GM23248 (cell line): ENCODE measurements around the gene TCHP. TPM values are rescaled to one million over a fixed set of nuclear protein-coding genes. Genes with fewer than 3 reads are reported as not detected.
A peak's percentile ranks its signal among the peaks of the same experiment; 100 is the strongest.
"Not testable (repeated sequence)": the region's sequence is repeated elsewhere in the genome, so short reads cannot be mapped to it uniquely, and the experiment has no call there.

ENCODE experiments used
- DNase-seq: peaks from one replicate; pipeline ENCODE4 v3.0.0-alpha.2; 2015
- H2AFZ ChIP-seq: fragments of 200-600 bp; sonication (generic); 2 replicates; pipeline ENCODE4 v1.6.1; 2016; ENCODE audit warnings: antibody characterized with exemption
- H3F3A ChIP-seq: fragments of 200-600 bp; sonication (generic); 2 replicates; pipeline ENCODE4 v1.6.1; 2016; ENCODE audit warnings: mild to moderate bottlenecking, antibody characterized with exemption, mixed run types; ENCODE audit not compliant: insufficient read depth
- H3K27ac ChIP-seq: fragments of 200-600 bp; sonication (generic); 2 replicates; pipeline ENCODE4 v1.5.1; 2016; ENCODE audit warnings: mild to moderate bottlenecking
- H3K27me3 ChIP-seq: fragments of 200-600 bp; sonication (generic); replicated peaks from 2 replicates; pipeline ENCODE4 v1.6.1; 2016; ENCODE audit warnings: mild to moderate bottlenecking; ENCODE audit not compliant: insufficient read depth
- H3K36me3 ChIP-seq: fragments of 200-600 bp; sonication (generic); 2 replicates; pipeline ENCODE4 v1.6.1; 2016; ENCODE audit warnings: low read depth, mild to moderate bottlenecking
- H3K4me1 ChIP-seq: fragments of 200-600 bp; sonication (generic); 2 replicates; pipeline ENCODE4 v1.6.1; 2016; ENCODE audit warnings: mild to moderate bottlenecking; ENCODE audit not compliant: insufficient read depth
- H3K4me2 ChIP-seq: fragments of 200-600 bp; sonication (generic); one replicate; pipeline ENCODE4 v1.6.1; 2016; ENCODE audit warnings: mild to moderate bottlenecking; ENCODE audit not compliant: unreplicated experiment
- H3K4me3 ChIP-seq: fragments of 200-600 bp; sonication (generic); 2 replicates; pipeline ENCODE4 v1.5.1; 2016; ENCODE audit warnings: mild to moderate bottlenecking
- H3K79me2 ChIP-seq: fragments of 200-600 bp; sonication (generic); 2 replicates; pipeline ENCODE4 v1.6.1; 2016; ENCODE audit warnings: mild to moderate bottlenecking; ENCODE audit not compliant: insufficient read depth
- H3K9ac ChIP-seq: fragments of 200-600 bp; sonication (generic); 2 replicates; pipeline ENCODE4 v1.6.1; 2016; ENCODE audit warnings: mild to moderate bottlenecking
- H3K9me2 ChIP-seq: fragments of 200-600 bp; sonication (generic); 2 replicates; pipeline ENCODE4 v1.6.1; 2016; ENCODE audit warnings: mixed run types, mild to moderate bottlenecking, moderate library complexity; ENCODE audit not compliant: insufficient read depth
- H3K9me3 ChIP-seq: fragments of 200-600 bp; sonication (generic); one replicate; pipeline ENCODE4 v1.6.1; 2017; ENCODE audit warnings: low read depth
- H4K20me1 ChIP-seq: fragments of 200-600 bp; sonication (generic); 2 replicates; pipeline ENCODE4 v1.6.0; 2016; ENCODE audit not compliant: insufficient read depth
- EZH2 ChIP-seq: fragments of 200-600 bp; sonication (generic); IDR thresholded peaks from 2 replicates; pipeline ENCODE4 v1.6.1; 2018; ENCODE audit warnings: antibody characterized with exemption, mild to moderate bottlenecking; ENCODE audit not compliant: insufficient read depth, poor library complexity, severe bottlenecking
- EZH2phosphoT487 ChIP-seq: fragments of 200-600 bp; sonication (generic); IDR thresholded peaks from 2 replicates; pipeline ENCODE4 v1.6.1; 2018; ENCODE audit warnings: antibody characterized with exemption, moderate library complexity, mild to moderate bottlenecking, low read depth; ENCODE audit not compliant: insufficient read depth
- WGBS, 2 experiments: methylation state at CpG; one replicate each; pipeline ENCODE4 v1.1.6; 2015 to 2017; ENCODE audit warnings: low lambda C conversion rate in 2 of 2, low coverage in 1 of 2; ENCODE audit errors: missing lambda C conversion rate in 2 of 2; 5-methylcytosine and 5-hydroxymethylcytosine counted together
- in situ Hi-C: fragments of 300-500 bp; cut with MboI; formaldehyde crosslinking; loops from 2 replicates; pipeline ENCODE4 v1.15.0; 2020
- polyA plus RNA-seq: library from polyadenylated mRNA; unstranded; fragments of >200 nt; fragmentation: Nextera tagmentation; extraction: Ambion mirVana; gene quantifications from 2 replicates; pipeline ENCODE4 v1.2.1, GENCODE V29; 2016
- total RNA-seq: library from RNA; depleted of rRNA; stranded (reverse); fragments of >200 nt; shearing (Covaris generic); gene quantifications from 2 replicates; pipeline ENCODE4 v1.2.3, GENCODE V29; 2014

TCHP gene
- total and polyA plus RNA-seq, 2 experiments from 2014 or later = 9.7 to 11.7 TPM

DNA sequence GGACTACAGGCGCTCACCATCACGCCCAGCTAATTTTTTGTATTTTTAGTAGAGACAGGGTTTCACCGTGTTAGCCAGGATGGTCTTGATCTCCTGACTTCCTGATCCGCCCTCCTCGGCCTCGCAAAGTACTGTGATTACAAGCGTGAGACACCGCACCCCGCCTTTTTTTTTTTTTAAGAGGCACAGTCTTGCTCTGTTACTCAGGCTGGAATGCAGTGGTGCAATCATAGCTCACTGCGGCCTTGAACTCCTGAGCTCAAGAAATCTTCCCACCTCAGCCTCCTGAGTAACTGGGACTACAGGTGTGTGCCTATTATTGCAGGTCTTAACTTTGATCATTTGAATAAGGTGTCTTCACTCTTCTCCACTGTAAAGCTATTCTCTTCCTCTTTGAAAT, 14.5 kb upstream of the TCHP start:
- WGBS, 2 experiments = 97% methylated on average over 10 of the region's 10 CpGs
- Histone ChIP-seq H3K9me3 (no peaks in the 10 kb centered on the region), H4K20me1 (no peaks in the 10 kb centered on the region), H3K4me3 (no peak overlapping the region), H2AFZ (no peak overlapping the region), H3K9me2 (no peaks in the 10 kb centered on the region), H3K79me2 (no peaks in the 10 kb centered on the region), H3K4me1 (peaks cover 33% of the 10 kb centered on the region), H3F3A (peaks cover 34% of the 10 kb centered on the region), H3K36me3 (no peaks in the 10 kb centered on the region), H3K4me2 (no peak overlapping the region), H3K27ac (no peak overlapping the region), H3K27me3 (no peaks in the 10 kb centered on the region), H3K9ac (no peak overlapping the region)
- TF ChIP-seq EZH2 = no peak
- no peak for TF ChIP-seq EZH2phosphoT487
- no peak for DNase-seq
- in situ Hi-C loops = no loop called here

DNA sequence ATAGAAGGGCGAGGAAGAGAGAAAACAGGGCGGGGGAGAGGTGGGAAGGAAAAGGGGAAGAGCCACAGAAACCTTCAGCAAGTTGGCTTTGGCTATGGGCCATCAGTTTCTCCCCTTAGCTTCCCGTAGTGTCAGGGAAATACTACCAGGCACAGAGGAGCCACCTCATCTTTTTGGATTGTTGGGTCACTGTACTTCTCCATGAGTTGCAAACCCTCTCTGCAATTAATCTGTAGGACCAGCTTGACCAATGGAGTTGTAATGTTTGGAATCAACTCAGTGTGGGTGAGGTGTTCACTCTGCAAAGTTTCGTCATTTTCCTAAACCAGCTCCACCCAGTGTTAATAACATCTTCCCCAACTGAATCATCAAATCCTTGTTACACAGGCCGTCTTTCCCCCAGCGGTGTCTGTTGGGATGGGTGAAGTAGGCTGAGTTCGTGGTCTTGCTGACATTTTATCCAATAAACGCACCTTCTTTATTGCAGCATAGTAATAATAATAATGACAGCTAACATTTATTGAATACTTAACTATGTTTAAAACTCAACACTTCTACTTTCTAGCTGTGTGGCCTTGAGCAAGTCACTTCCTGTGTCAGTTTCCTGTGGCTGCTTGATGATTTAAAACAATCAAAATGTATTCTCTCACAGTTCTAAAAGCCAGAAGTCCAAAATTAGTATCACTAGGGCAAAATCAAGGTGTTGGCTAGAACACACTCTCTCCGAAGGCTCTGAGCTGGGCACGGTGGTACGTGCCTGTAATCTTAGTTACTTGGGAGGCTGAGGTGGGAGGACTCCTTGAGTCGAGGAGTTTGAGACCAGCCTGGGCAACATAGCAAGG, 11.7 kb upstream of the TCHP start:
- Histone ChIP-seq H3K9me2 (no peaks in the 10 kb centered on the region), H2AFZ (peak overlapping the region; percentile 28), H3K79me2 (no peaks in the 10 kb centered on the region), H4K20me1 (no peaks in the 10 kb centered on the region), H3K27ac (peak overlapping the region; percentile 94), H3K4me2 (peak overlapping the region; percentile 75), H3K36me3 (no peaks in the 10 kb centered on the region), H3K4me3 (peak overlapping the region; percentile 24), H3F3A (peaks cover 32% of the 10 kb centered on the region), H3K9me3 (no peaks in the 10 kb centered on the region), H3K4me1 (peaks cover 31% of the 10 kb centered on the region), H3K27me3 (no peaks in the 10 kb centered on the region), H3K9ac (peak overlapping the region; percentile 72)
- 6 to 10% methylated on average over 12 of the region's 12 CpGs for WGBS, 2 experiments
- TF ChIP-seq EZH2phosphoT487 (peak; percentile 93), EZH2 (no peak)
- in situ Hi-C loops = no loop called here
- DNase-seq = peak; percentile 98

DNA sequence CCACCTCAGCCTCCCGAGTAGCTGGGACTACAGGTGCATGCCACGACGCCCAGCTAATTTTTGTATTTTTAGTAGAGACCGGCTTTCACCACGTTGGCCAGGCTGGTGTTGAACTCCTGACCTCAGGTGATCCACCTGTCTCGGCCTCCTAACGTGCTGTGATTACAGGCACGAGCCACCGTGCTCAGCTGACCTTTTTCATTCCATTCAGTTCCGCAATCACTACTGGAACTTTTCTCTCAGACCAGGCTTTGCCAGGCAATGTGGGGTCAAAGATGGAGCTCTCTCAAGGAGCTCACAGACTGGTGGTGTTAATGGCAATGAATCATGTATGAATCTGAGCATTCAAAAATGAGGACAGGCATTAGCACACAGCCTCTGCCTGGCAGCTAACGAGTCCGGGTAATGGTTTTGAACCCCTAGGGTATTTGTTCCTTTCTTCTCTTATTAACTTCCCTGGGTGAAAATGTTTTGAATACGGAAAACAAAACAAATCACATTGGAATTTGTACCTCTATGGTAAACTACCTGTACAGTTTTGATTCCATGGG, 9.4 kb upstream of the TCHP start:
- in situ Hi-C loops = no loop called here
- 77 to 80% methylated on average over 13 of the region's 13 CpGs for WGBS, 2 experiments

DNA sequence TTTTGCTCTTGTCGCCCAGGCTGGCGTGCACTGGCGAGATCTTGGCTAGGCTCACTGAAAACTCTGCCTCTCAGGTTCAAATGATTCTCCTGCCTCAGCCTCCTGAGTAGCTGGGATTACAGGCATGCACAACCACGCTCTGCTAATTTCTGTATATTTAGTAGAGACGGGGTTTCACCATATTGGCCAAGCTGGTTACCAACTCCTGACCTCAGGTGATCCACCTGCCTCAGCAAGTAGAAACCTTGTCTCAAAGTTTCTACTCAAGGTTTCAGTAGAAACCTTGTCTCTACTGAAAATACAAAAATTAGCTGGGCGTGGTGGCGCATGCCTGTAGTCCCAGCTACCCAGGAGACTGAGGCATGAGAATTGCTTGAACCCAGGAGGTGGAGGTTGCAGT, 8.3 kb upstream of the TCHP start:
- H4K20me1 ChIP-seq, H3K9ac ChIP-seq, H3K36me3 ChIP-seq, H3K79me2 ChIP-seq, H3K27ac ChIP-seq, H3K4me2 ChIP-seq, H3K27me3 ChIP-seq, DNase-seq, in situ Hi-C loops, H3K9me3 ChIP-seq, H3K9me2 ChIP-seq, H3K4me3 ChIP-seq, H2AFZ ChIP-seq: not testable (repeated sequence)
- 93 to 99% methylated on average over 7 of the region's 7 CpGs for WGBS, 2 experiments
- peaks cover 32% of the 10 kb centered on the region for H3F3A ChIP-seq
- peaks cover 31% of the 10 kb centered on the region for H3K4me1 ChIP-seq

More for the DNA sequence above, 9.4 kb upstream of the TCHP start:
- Histone ChIP-seq H3K27ac (no peak overlapping the region), H3K9me2 (no peaks in the 10 kb centered on the region), H3K79me2 (no peaks in the 10 kb centered on the region), H3K9me3 (no peaks in the 10 kb centered on the region), H3K36me3 (no peaks in the 10 kb centered on the region), H4K20me1 (no peaks in the 10 kb centered on the region), H3K27me3 (no peaks in the 10 kb centered on the region), H3K9ac (no peak overlapping the region), H3K4me1 (peaks cover 31% of the 10 kb centered on the region), H3K4me3 (no peak overlapping the region), H3F3A (peaks cover 32% of the 10 kb centered on the region), H3K4me2 (no peak overlapping the region), H2AFZ (no peak overlapping the region; the same call in 1 of the 2 replicates)
- no peak for TF ChIP-seq EZH2
- no peak for TF ChIP-seq EZH2phosphoT487
- DNase-seq = no peak
